Natural killer cell (primary cell): ENCODE data around the gene AUH. TPM values are rescaled to one million over a fixed set of nuclear protein-coding genes. Genes with fewer than 3 reads are reported as not detected.

Experiments used
- ATAC-seq, 3 donors: fragments of 150-1000 bp in 2 of 3; fragments of 200-7000 bp in 1 of 3; cut with Tn5 transposase; 1 replicate in 1 of 3; 2 replicates in 2 of 3; pipeline ENCODE4 v1.10.0; 2021; ENCODE audit warnings: mild to moderate bottlenecking in 2 of 3, moderate library complexity in 2 of 3
- DNase-seq, 2 donors: peaks; one replicate each; pipeline versions ENCODE4 v3.0.0 to v3.0.0-alpha.2; 2013 to 2021; ENCODE audit warnings: mixed read lengths in 1 of 2
- H3K27ac ChIP-seq: one replicate; pipeline ENCODE4 v1.5.1; 2013; ENCODE audit warnings: mild to moderate bottlenecking, low read length
- H3K27me3 ChIP-seq: one replicate; pipeline ENCODE4 v1.6.1; 2013; ENCODE audit warnings: low read length; ENCODE audit not compliant: control insufficient read depth, insufficient read depth
- H3K36me3 ChIP-seq: one replicate; pipeline ENCODE4 v1.6.1; 2013; ENCODE audit warnings: low read length; ENCODE audit not compliant: control insufficient read depth, insufficient read depth
- H3K4me1 ChIP-seq: one replicate; pipeline ENCODE4 v1.6.1; 2013; ENCODE audit warnings: low read length; ENCODE audit not compliant: control insufficient read depth, insufficient read depth
- H3K4me3 ChIP-seq: one replicate; pipeline ENCODE4 v1.5.1; 2013; ENCODE audit warnings: low read length
- H3K9me3 ChIP-seq: one replicate; pipeline ENCODE4 v1.6.1; 2013; ENCODE audit warnings: low read length; ENCODE audit not compliant: control insufficient read depth, insufficient read depth
- H3K27ac Mint-ChIP-seq, 2 donors: one replicate each; pipeline ENCODE4 v1.8.0; 2022; ENCODE audit warnings: mild to moderate bottlenecking in 2 of 2, mixed read lengths in 2 of 2, moderate library complexity in 1 of 2
- H3K27me3 Mint-ChIP-seq, 2 donors: one replicate each; pipeline ENCODE4 v1.8.0; 2022; ENCODE audit warnings: low read depth in 2 of 2, mixed read lengths in 2 of 2
- H3K36me3 Mint-ChIP-seq: one replicate; pipeline ENCODE4 v1.8.0; 2022; ENCODE audit warnings: mixed read lengths
- H3K4me1 Mint-ChIP-seq, 2 donors: one replicate each; pipeline ENCODE4 v1.8.0; 2022; ENCODE audit warnings: mixed read lengths in 2 of 2
- H3K4me3 Mint-ChIP-seq: one replicate; pipeline ENCODE4 v1.8.0; 2022; ENCODE audit warnings: mild to moderate bottlenecking, moderate library complexity, mixed read lengths
- H3K9me3 Mint-ChIP-seq, 2 donors: one replicate each; pipeline ENCODE4 v1.8.0; 2022; ENCODE audit warnings: mixed read lengths in 2 of 2
- WGBS: methylation state at CpG from one replicate; pipeline ENCODE4 v1.1.7; 2013; ENCODE audit warnings: missing lambda C conversion rate; ENCODE audit not compliant: insufficient coverage; 5-methylcytosine and 5-hydroxymethylcytosine counted together
- intact Hi-C: fragments of 100-400 bp; cut with micrococcal nuclease; formaldehyde crosslinking; loops from one replicate; pipeline ENCODE4 v1.14.2; 2022
- total RNA-seq, 4 donors: library from RNA; stranded (reverse); fragments of 120-200 nt in 1 of 4; gene quantifications; one replicate each; pipeline versions ENCODE4 v1.2.3 to v1.2.4, GENCODE V29; 2013 to 2022
- TF ChIP-seq, protein P1 (sequence below): fragments of 200-600 bp; IDR thresholded peaks from one replicate; pipeline ENCODE4 v1.8.0; 2022; ENCODE audit warnings: antibody characterized with exemption

Gene AUH
- total RNA-seq, 3 donors from 2014 or later (not counting 1 experiment from before 2014, with no cell fraction given), result 26.7 to 36.6 (median 34.9) TPM

DNA sequence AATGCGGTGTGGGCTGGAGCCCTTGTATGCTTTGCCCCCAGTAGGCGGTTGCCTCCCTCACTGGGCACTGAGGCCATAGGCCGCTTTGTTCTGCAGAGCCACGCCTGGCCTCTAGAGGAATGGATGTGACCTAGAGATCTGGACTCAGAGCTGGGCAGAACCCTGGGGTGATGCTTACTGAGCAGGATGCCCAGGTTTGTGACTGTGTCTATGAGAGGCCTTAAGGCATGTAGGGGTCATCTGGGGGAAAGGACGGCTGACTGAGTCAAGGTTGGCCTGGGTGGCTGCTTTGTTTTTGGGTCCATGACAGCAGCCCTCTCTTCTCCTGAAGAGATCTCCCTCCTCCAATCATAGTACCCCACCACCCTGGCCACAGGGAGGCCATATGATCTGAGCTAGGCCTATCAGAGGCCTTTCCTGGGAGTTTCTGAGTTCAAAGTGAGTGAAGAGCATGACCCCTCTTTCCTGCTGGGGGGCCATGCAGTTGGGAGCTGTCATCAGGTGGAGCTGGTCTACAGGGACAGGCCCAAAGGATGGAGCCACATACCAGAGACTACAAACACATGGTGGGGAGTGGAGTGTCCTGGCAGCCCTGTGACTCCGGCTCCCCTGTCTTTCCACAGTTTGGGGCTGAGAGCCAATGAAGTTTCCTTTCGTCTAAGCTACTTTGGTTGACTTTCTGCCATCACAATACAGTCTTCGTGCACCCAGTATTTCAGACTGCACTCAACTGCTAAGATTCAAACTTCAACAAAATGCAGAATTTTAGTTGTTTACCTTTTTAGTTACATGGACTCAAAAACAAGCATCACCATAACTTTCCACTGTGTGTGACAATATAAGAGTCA is 165.4 kb downstream of the AUH start:
- no peak overlapping the region for H3K27ac ChIP-seq
- H3K27me3 ChIP-seq, result no peaks in the 10 kb centered on the region
- H3K4me1 ChIP-seq, result peaks cover 42% of the 10 kb centered on the region
- ATAC-seq, result no peak
- no peaks in the 10 kb centered on the region for H3K36me3 ChIP-seq
- H3K9me3 Mint-ChIP-seq, result no peaks in the 10 kb centered on the region
- peaks cover 6% of the 10 kb centered on the region for H3K36me3 Mint-ChIP-seq
- 91% methylated on average over 8 of the region's 8 CpGs for whole genome bisulfite sequencing
- no peaks in the 10 kb centered on the region for H3K9me3 ChIP-seq
- TF ChIP-seq, protein P1, sequence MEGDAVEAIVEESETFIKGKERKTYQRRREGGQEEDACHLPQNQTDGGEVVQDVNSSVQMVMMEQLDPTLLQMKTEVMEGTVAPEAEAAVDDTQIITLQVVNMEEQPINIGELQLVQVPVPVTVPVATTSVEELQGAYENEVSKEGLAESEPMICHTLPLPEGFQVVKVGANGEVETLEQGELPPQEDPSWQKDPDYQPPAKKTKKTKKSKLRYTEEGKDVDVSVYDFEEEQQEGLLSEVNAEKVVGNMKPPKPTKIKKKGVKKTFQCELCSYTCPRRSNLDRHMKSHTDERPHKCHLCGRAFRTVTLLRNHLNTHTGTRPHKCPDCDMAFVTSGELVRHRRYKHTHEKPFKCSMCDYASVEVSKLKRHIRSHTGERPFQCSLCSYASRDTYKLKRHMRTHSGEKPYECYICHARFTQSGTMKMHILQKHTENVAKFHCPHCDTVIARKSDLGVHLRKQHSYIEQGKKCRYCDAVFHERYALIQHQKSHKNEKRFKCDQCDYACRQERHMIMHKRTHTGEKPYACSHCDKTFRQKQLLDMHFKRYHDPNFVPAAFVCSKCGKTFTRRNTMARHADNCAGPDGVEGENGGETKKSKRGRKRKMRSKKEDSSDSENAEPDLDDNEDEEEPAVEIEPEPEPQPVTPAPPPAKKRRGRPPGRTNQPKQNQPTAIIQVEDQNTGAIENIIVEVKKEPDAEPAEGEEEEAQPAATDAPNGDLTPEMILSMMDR, result no peak
- H3K4me3 Mint-ChIP-seq, result no peak overlapping the region
- H3K27me3 Mint-ChIP-seq, result no peaks in the 10 kb centered on the region
- H3K27ac Mint-ChIP-seq, result no peak overlapping the region
- DNase-seq, result no peak
- H3K4me3 ChIP-seq, result no peak overlapping the region
- intact Hi-C loops, result no loop called here
- H3K4me1 Mint-ChIP-seq, result peaks cover 56 to 60% of the 10 kb centered on the region in 2 donors

DNA sequence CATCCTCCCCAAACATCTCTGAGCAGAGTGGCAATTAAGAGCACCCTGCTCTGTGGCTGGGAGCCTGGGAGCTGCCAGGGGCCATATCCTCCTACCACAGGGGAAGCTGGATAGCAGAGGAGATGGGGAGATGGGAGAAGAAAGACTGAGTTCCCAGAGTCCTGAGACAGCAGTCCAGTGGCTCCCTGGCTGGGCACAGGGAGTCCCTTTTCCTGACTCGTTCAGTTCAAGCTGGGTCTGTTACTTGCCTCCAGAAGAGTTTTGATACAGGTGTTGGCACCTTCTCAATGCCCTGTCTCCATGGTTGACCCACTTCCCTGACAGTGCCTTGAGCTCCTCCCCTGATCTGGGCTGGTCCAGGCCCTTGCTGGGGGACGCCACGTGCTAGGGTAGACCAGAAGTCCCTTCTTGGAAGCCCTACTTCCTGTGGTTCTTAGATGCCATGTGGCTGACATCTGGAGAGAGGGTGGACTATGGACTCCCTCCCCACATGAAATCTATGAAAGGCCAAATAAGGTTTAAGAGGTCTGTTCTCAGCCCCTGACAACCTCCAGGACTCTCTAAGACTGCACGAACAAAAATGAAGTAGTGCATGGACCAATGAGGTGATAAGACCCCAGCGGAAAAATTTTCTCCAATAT is 166.2 kb downstream of the AUH start:
- intact Hi-C loops, result no loop called here
- no peaks in the 10 kb centered on the region for H3K27me3 ChIP-seq
- Mint-ChIP-seq H3K27ac (peak overlapping the region; percentile 95 to 98), H3K4me3 (no peak overlapping the region), H3K36me3 (no peaks in the 10 kb centered on the region), H3K27me3 (no peaks in the 10 kb centered on the region), H3K9me3 (no peaks in the 10 kb centered on the region), H3K4me1 (peaks cover 60 to 61% of the 10 kb centered on the region in 2 donors)
- ATAC-seq, result no peak
- no peaks in the 10 kb centered on the region for H3K36me3 ChIP-seq
- peaks cover 48% of the 10 kb centered on the region for H3K4me1 ChIP-seq
- DNase-seq, result no peak
- H3K4me3 ChIP-seq, result no peak overlapping the region
- WGBS, result 90% methylated on average over 5 of the region's 5 CpGs
- H3K9me3 ChIP-seq, result no peaks in the 10 kb centered on the region
- H3K27ac ChIP-seq, result no peak overlapping the region
- TF ChIP-seq, protein P1, result no peak

DNA sequence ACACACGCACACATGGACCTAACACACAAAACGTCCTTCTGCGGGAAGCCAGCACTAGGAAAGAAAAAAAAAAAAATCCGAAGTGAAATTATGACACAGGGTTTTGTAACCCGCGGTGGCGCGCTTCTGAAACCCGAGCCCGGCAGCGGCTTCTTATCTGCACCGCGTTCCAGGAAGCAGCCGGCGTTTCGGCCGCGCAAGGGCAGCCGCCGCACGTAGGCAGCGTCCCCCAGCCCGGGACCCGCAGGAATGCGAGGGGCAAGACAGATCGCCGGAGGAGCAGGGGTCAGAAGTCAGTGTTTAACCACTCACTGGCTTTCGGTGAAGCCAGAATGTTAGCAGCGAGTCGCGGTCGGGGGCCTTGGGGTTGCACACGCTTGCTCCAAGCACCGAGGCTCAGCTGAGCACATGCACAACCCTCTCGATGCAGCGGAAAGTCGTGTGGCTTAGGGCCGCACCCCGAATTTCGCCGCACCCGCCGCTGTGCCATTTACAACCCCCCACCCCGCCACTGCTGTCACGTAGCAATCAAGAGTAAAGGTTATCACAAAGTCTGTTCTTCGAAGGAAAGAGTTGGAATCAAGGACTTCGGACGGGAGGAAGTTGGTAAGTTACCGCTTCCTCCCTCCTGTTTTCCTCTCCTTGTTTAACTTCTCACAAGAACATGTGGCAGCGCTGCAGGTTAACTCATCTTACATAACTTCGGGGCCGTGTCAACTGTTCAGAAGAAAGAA is 167.9 kb downstream of the AUH start:
- Histone ChIP-seq H3K9me3 (no peaks in the 10 kb centered on the region), H3K4me3 (peak overlapping the region; percentile 44), H3K27me3 (no peaks in the 10 kb centered on the region), H3K4me1 (peaks cover 48% of the 10 kb centered on the region), H3K27ac (peak overlapping the region; percentile 81), H3K36me3 (no peaks in the 10 kb centered on the region)
- Mint-ChIP-seq H3K36me3 (no peaks in the 10 kb centered on the region), H3K9me3 (no peaks in the 10 kb centered on the region), H3K4me3 (peak overlapping the region; percentile 92), H3K4me1 (peaks cover 55 to 61% of the 10 kb centered on the region in 2 donors), H3K27me3 (no peaks in the 10 kb centered on the region), H3K27ac (peak overlapping the region; percentile 95 to 98)
- TF ChIP-seq, protein P1, result no peak
- DNase-seq, result peak; percentile 69 to 75
- intact Hi-C loops, result loop anchor here (1.0 to 5.0 kb wide), 4 partner anchors 15 to 58 kb away; no protein-coding TSS in a partner anchor
- WGBS, result under 1% methylated on average over 52 of the region's 52 CpGs
- peak; percentile 45 to 76 (median 74) for ATAC-seq
